GM12878 (cell line): ENCODE measurements around the gene REEP1. TPM values are rescaled to one million over a fixed set of nuclear protein-coding genes. Genes with fewer than 3 reads are reported as not detected.

Experiments
- PRDM15 ChIP-seq: fragments of 450-650 bp; formaldehyde crosslinking; IDR thresholded peaks from 2 replicates; pipeline ENCODE4 v1.4.0; 2020; ENCODE audit warnings: mild to moderate bottlenecking, moderate library complexity
- RUNX3 ChIP-seq: IDR thresholded peaks from 2 replicates; pipeline ENCODE4 v1.6.1; 2012; ENCODE audit warnings: low read length, inconsistent platforms
- STAT3 ChIP-seq: IDR thresholded peaks from 2 replicates; pipeline ENCODE4 v1.6.1; 2011; ENCODE audit warnings: low read depth, low read length, improper control_type of control experiment
- ZBTB11 ChIP-seq: fragments of 450-650 bp; formaldehyde crosslinking; IDR thresholded peaks from 2 replicates; pipeline ENCODE4 v1.5.0; 2022; ENCODE audit warnings: mild to moderate bottlenecking, missing genetic modification characterization
- polyA plus RNA-seq, 11 experiments: library from polyadenylated mRNA; depleted of rRNA in 4 of 11; unstranded in 6 of 11; stranded (reverse) in 5 of 11; fragments of >200 nt; fragmentation: Nextera tagmentation in 4 of 11; fragmentation: Illumina TruSeq in 1 of 11; extraction: Ambion mirVana in 4 of 11; extraction: Trizol in 1 of 11; gene quantifications; 1 replicate in 1 of 11; 2 replicates in 10 of 11; pipeline versions ENCODE4 v1.2.1 to v1.2.3, GENCODE V29; 2011 to 2016; ENCODE audit warnings: inconsistent platforms in 2 of 11, missing spikeins in 2 of 11, low read depth in 1 of 11
- total RNA-seq, 4 experiments: library from RNA; depleted of rRNA in 3 of 4; stranded (reverse); fragments of >200 nt in 3 of 4; fragmentation: Illumina TruSeq in 1 of 4; extraction: Trizol in 1 of 4; gene quantifications; 2 replicates each; pipeline versions ENCODE4 v1.2.1 to v1.2.3, GENCODE V29; 2013 to 2021
- TF ChIP-seq, protein P1 (sequence below): fragments of 450-650 bp; IDR thresholded peaks from 2 replicates; pipeline ENCODE4 v1.6.1; 2016; ENCODE audit warnings: mild to moderate bottlenecking, moderate library complexity, borderline replicate concordance

The REEP1 gene
- total and polyA plus RNA-seq, 10 of the 15 experiments (the other 5 are each of a cell fraction or from before 2014, with no cell fraction given): 0.02 to 0.30 (median 0.09) TPM; not detected in 1

- no peak for TF ChIP-seq ZBTB11
- TF ChIP-seq, protein P1, sequence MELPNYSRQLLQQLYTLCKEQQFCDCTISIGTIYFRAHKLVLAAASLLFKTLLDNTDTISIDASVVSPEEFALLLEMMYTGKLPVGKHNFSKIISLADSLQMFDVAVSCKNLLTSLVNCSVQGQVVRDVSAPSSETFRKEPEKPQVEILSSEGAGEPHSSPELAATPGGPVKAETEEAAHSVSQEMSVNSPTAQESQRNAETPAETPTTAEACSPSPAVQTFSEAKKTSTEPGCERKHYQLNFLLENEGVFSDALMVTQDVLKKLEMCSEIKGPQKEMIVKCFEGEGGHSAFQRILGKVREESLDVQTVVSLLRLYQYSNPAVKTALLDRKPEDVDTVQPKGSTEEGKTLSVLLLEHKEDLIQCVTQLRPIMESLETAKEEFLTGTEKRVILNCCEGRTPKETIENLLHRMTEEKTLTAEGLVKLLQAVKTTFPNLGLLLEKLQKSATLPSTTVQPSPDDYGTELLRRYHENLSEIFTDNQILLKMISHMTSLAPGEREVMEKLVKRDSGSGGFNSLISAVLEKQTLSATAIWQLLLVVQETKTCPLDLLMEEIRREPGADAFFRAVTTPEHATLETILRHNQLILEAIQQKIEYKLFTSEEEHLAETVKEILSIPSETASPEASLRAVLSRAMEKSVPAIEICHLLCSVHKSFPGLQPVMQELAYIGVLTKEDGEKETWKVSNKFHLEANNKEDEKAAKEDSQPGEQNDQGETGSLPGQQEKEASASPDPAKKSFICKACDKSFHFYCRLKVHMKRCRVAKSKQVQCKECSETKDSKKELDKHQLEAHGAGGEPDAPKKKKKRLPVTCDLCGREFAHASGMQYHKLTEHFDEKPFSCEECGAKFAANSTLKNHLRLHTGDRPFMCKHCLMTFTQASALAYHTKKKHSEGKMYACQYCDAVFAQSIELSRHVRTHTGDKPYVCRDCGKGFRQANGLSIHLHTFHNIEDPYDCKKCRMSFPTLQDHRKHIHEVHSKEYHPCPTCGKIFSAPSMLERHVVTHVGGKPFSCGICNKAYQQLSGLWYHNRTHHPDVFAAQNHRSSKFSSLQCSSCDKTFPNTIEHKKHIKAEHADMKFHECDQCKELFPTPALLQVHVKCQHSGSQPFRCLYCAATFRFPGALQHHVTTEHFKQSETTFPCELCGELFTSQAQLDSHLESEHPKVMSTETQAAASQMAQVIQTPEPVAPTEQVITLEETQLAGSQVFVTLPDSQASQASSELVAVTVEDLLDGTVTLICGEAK: no peak
- TF ChIP-seq RUNX3: 0 out of 2 replicates have a peak, but pooled peaks have one; percentile 6
- TF ChIP-seq PRDM15 (CRISPR knock-in tag): no peak
- TF ChIP-seq STAT3: no peak
Measured at GRCh38 chr2:86223140-86223926, 114.1 kb downstream of the REEP1 start (continued).
